Skeletal muscle satellite cell (primary cell): ENCODE measurements around the gene WDR7.

Source experiments
- H3K27me3 ChIP-seq: 2 replicates; pipeline ENCODE4 v1.7.0; 2013; ENCODE audit warnings: low read length; ENCODE audit not compliant: control insufficient read depth, insufficient read depth
- H3K36me3 ChIP-seq: 2 replicates; pipeline ENCODE4 v1.7.0; 2013; ENCODE audit warnings: mild to moderate bottlenecking, control low read depth, low read length; ENCODE audit not compliant: insufficient read depth
- H3K4me1 ChIP-seq: 2 replicates; pipeline ENCODE4 v1.7.0; 2013; ENCODE audit warnings: low read length; ENCODE audit not compliant: control insufficient read depth, insufficient read depth
- H3K4me2 ChIP-seq: 2 replicates; pipeline ENCODE4 v1.7.0; 2013; ENCODE audit warnings: mild to moderate bottlenecking, low read length
- H3K4me3 ChIP-seq: 2 replicates; pipeline ENCODE4 v1.7.0; 2013; ENCODE audit warnings: low read length
- H3K9ac ChIP-seq: 2 replicates; pipeline ENCODE4 v1.7.0; 2013; ENCODE audit warnings: mild to moderate bottlenecking, low read depth, low read length, moderate library complexity
- H3K9me3 ChIP-seq: replicated peaks from 2 replicates; pipeline ENCODE4 v1.7.0; 2013; ENCODE audit warnings: mild to moderate bottlenecking, control low read depth, low read length

WDR7 gene

DNA sequence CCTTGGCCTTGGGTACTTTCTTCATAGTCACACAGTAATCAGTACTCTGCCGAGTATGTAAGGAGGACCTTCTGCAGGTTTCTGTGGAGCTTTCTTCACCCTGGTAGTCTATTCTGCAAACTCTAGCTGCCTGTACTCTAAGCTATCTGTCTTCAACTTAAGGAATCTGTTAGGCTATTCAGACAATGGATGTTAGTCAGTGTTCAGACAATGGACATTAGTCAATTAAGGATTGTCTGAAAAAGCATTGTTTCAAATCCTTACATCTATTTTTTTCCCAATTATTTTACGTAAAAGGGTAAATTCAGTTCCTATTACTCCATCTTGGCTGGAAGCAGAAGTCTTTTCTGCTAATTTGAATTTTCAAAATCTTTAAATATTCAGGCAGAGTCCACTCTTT lies 75.7 kb downstream of the WDR7 start:
- Histone ChIP-seq H3K36me3 (peaks cover 3% of the 10 kb centered on the region), H3K9ac (no peak overlapping the region), H3K9me3 (no peaks in the 10 kb centered on the region), H3K4me3 (no peak overlapping the region), H3K4me1 (peaks cover 17% of the 10 kb centered on the region), H3K4me2 (no peak overlapping the region), H3K27me3 (no peaks in the 10 kb centered on the region)

DNA sequence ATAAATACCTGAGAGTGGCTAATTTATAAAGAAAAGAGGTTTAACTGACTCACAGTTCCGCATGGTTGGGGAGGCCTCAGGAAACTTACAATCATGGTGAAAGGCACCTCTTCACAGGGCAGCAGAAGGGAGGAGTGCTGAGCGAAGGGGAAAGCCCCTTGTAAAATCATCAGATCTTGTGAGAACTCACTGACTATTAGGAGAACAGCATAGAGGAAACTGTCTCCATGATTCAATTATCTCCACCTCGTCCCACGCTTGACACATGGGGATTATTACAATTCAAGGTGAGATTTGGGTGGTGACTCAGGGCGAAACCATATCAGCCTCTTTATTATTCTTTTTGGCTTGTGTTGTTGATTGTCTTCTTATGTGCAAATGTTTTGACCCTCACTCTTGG lies 76.2 kb downstream of the WDR7 start:
- peaks cover 3% of the 10 kb centered on the region for H3K36me3 ChIP-seq
- no peak overlapping the region for H3K4me3 ChIP-seq
- no peak overlapping the region for H3K9ac ChIP-seq
- no peak overlapping the region for H3K4me2 ChIP-seq
- H3K4me1 ChIP-seq = peaks cover 12% of the 10 kb centered on the region
- H3K9me3 ChIP-seq = no peaks in the 10 kb centered on the region
- no peaks in the 10 kb centered on the region for H3K27me3 ChIP-seq

DNA sequence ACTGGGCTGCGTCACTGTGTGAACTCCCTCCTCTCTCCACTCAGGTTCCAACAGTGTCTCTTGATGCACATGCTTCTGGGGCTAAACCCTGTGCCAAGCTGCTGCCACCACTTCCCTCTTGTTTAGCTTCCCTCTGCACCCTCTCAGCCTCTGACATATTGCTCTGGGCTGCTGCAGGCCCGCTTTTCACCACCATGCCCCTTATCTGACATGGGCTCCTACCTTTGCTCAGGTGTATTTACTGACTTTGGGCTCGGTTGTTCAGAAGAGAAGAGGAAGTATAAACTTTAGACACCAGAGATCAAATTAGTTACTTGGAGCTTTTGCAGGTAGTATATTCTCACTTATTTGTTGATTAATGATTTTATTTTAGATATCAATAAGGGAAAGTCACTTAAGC lies 77.6 kb downstream of the WDR7 start:
- Histone ChIP-seq H3K4me1 (no peaks in the 10 kb centered on the region), H3K9me3 (no peaks in the 10 kb centered on the region), H3K27me3 (no peaks in the 10 kb centered on the region), H3K4me2 (no peak overlapping the region), H3K9ac (no peak overlapping the region), H3K4me3 (no peak overlapping the region), H3K36me3 (peaks cover 3% of the 10 kb centered on the region)

DNA sequence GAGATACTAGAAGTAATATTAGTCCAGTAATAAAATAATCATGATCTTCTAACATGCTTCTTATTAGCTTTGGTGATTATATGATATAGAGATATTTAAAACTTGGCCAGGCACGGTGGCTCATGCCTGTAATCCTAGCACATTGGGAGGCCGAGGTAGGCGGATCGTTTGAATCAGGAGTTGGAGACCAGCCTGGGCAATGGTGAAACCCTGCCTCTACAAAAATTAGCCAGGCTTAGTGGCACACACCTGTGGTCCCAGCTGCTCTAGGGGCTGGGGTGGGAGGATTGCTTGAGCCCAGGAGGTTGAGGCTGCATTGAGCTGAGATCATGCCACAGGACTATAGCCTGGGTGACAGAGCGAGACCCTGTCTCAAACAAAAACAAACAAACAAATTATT lies 87.0 kb downstream of the WDR7 start:
- no peaks in the 10 kb centered on the region for H3K27me3 ChIP-seq
- no peak overlapping the region for H3K4me2 ChIP-seq
- no peak overlapping the region for H3K4me3 ChIP-seq
- no peaks in the 10 kb centered on the region for H3K4me1 ChIP-seq
- H3K36me3 ChIP-seq = no peaks in the 10 kb centered on the region
- no peak overlapping the region for H3K9ac ChIP-seq
- H3K9me3 ChIP-seq = no peaks in the 10 kb centered on the region

DNA sequence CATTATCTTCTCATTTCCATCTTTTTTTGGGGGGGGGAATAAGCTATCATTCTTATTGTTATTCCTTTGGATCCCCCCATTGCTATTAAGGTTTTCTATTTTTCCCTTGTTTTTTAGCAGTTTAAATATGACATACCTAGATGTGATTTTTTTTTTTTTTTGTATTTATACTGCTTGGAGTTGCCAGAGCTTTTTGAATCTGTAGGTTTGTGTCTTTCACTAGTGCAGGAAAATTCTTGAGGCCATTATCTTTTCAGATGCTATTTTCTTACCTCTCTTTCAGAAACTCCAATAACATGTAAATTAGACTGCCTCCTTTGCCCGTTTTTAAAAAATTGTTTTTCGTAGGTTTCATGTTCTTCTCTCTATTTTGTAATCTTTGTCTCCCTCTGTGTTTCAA lies 88.6 kb downstream of the WDR7 start:
- Histone ChIP-seq H3K4me3 (no peak overlapping the region), H3K9ac (no peak overlapping the region), H3K9me3 (no peaks in the 10 kb centered on the region), H3K4me1 (no peaks in the 10 kb centered on the region), H3K36me3 (no peaks in the 10 kb centered on the region), H3K4me2 (no peak overlapping the region), H3K27me3 (no peaks in the 10 kb centered on the region)

DNA sequence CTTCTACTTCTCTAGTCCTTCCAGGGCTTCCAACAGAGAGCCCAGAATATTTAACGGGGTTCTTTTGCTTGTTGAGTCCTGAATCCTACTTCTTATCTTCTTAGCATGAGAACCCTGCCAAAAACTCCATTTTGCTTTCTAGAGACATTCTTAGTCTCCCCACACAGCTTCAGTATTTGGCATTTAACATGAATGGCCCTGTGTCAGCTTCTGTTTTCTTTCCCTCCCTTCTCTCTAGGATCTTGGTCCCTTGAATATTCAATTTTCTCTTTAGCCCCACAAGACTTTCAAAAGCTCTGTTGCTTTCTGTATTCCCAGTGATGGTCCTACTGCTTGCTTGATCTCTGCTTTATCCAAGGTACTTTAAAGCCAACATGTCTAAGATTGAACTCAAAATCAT lies 89.5 kb downstream of the WDR7 start:
- no peak overlapping the region for H3K4me3 ChIP-seq
- H3K9me3 ChIP-seq = no peaks in the 10 kb centered on the region
- H3K4me1 ChIP-seq = no peaks in the 10 kb centered on the region
- no peak overlapping the region for H3K4me2 ChIP-seq
- H3K36me3 ChIP-seq = no peaks in the 10 kb centered on the region
- H3K27me3 ChIP-seq = no peaks in the 10 kb centered on the region
- H3K9ac ChIP-seq = no peak overlapping the region

DNA sequence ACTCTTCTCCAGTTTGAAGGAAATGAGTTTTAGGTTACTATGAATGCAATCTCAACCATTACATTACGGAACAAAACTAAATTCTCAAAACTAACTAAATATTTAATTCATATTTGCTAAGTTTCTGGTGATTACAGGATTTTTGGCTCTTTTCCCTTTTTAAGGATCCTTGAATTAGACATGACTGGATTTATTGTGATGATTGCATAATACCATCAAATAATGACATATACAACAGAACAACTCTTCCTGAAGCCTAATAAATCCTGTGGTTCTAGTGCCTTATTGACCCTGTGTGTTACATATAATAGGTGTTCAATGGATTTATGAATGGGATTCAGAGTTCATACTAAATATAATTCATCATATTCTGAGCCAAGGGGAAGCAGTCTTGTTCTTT lies 90.5 kb downstream of the WDR7 start:
- no peak overlapping the region for H3K4me2 ChIP-seq

DNA sequence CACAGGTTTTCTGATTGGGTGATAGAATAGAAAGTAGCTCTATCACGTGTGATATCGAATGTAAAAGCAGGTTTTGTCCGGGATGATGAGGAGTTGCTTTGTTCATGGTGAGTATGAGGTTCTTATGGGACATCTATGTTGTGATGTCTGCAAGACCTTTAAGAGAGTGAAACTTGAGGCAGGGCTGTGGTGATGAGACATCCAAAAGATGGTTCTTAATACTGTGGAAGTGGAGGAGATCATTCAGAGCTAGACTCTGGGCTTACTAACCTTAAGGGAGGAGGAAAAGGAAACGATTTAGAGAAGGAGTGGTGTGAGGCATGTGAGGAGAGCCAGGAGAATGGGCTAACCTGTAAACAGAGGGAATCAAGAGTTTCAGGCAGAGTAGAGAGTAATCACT lies 92.0 kb downstream of the WDR7 start:
- Histone ChIP-seq H3K4me3 (no peak overlapping the region), H3K4me2 (no peak overlapping the region), H3K9me3 (no peaks in the 10 kb centered on the region), H3K9ac (no peak overlapping the region), H3K4me1 (no peaks in the 10 kb centered on the region), H3K27me3 (no peaks in the 10 kb centered on the region), H3K36me3 (no peaks in the 10 kb centered on the region)

More for the DNA sequence above, 90.5 kb downstream of the WDR7 start:
- H3K4me1 ChIP-seq = no peaks in the 10 kb centered on the region
- H3K9me3 ChIP-seq = no peaks in the 10 kb centered on the region
- no peak overlapping the region for H3K9ac ChIP-seq
- H3K36me3 ChIP-seq = no peaks in the 10 kb centered on the region
- H3K4me3 ChIP-seq = no peak overlapping the region
- H3K27me3 ChIP-seq = no peaks in the 10 kb centered on the region

DNA sequence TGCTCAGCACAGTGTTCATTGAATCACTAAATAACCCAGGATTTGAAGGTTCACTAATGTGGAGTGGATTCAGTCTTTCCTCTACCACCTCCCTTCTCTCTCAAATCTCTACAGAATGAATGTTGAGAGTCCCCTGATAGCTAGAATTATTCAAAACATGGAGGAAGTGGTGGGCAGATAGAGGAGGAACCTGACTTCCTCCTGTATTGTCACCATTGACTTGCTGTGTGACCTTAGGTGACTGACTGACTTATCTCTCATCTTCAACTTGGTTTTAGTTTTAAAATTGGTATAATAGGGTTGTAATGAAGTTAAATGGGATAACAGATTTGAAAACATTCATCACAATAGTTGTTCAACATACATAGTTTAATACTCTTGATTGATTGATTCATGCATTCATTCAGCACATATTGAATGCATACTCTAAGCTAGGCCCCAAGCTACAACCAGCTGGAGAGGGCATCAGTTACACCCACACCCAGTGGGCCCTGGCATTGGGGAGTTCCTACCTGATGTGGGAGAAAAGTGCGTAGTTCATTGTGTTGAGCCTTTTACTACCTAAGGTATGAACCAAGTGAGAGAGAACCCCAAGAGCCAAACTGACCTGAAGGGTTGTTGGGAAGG lies 96.0 kb downstream of the WDR7 start:
- no peaks in the 10 kb centered on the region for H3K36me3 ChIP-seq
- no peak overlapping the region for H3K4me2 ChIP-seq
- no peaks in the 10 kb centered on the region for H3K27me3 ChIP-seq
- H3K9ac ChIP-seq = no peak overlapping the region
- H3K9me3 ChIP-seq = no peaks in the 10 kb centered on the region
- no peak overlapping the region for H3K4me3 ChIP-seq
- H3K4me1 ChIP-seq = no peaks in the 10 kb centered on the region

DNA sequence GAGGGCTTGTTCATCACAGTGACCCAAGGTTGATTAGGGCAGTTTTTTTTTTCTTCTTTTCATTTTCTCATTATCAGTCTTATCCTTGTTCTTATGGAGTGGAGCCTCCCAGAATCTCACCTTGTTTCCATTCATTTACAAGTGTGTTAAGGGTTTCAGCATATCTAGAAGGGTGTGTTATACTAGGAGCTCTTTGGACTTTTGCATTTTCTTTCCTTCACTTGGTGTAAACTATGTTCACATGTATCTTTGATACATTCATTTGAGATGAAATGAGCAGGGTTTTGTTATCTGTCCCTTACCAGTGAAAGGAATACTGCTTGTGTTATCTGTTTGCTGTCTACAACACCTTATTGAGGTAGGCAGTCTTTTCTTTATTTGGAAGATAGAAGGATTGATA lies 96.7 kb downstream of the WDR7 start:
- no peak overlapping the region for H3K4me2 ChIP-seq
- no peaks in the 10 kb centered on the region for H3K4me1 ChIP-seq
- no peak overlapping the region for H3K9ac ChIP-seq
- no peaks in the 10 kb centered on the region for H3K36me3 ChIP-seq
- H3K9me3 ChIP-seq = no peaks in the 10 kb centered on the region
- no peak overlapping the region for H3K4me3 ChIP-seq
- no peaks in the 10 kb centered on the region for H3K27me3 ChIP-seq

DNA sequence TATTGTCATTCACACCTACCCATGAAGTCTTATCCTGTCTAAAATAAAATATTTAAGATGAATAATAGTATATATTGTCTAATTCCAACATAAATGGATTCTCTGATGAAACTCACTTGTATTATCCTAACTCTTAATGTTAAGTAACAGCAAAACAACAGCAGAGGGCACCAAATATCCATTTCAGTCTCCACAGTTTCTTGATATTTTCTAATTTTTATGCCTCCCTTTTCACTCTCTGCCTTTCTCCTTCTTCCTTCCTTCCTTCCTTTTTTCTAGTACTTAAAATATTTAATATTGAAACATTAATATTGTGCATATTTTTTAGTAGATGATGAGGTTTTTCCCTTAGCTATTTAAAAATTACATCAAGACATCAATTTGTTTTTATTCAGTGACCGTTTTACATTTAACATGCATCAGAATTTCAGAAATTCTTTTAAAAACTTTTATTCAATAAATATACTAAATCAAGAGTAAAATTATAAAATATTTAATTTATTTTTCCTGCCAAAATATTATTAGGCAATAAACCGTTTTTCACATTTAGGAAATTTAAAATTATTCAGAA lies 97.6 kb downstream of the WDR7 start:
- Histone ChIP-seq H3K27me3 (no peaks in the 10 kb centered on the region), H3K36me3 (no peaks in the 10 kb centered on the region), H3K4me2 (no peak overlapping the region), H3K4me1 (no peaks in the 10 kb centered on the region), H3K9ac (no peak overlapping the region), H3K4me3 (no peak overlapping the region), H3K9me3 (no peaks in the 10 kb centered on the region)

DNA sequence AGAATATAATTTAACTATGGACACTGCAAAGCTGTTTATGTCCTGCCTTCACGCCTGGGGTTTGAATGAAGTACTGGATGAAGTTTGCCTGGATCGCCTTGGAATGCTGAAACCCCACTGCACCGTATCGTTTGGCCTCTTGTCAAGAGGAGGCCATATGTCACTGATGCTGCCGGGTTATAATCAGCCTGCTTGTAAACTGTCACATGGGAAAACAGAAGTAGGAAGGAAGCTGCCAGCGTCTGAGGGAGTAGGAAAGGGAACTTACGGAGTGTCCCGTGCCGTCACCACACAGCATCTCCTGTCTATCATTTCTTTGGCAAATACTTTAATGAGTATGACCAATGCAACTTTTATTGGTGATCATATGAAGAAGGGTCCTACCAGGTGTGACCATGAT lies 105.8 kb downstream of the WDR7 start:
- Histone ChIP-seq H3K27me3 (no peaks in the 10 kb centered on the region), H3K4me2 (no peak overlapping the region), H3K4me3 (no peak overlapping the region), H3K9me3 (no peaks in the 10 kb centered on the region), H3K9ac (no peak overlapping the region), H3K36me3 (no peaks in the 10 kb centered on the region), H3K4me1 (no peaks in the 10 kb centered on the region)
